Activated CD4-positive, alpha-beta T cell treated with anti-CD3 and anti-CD28 coated beads, Interleukin-2, amount 10 ng/mL, durations not matched to agents 7 days and 5 days (primary cell): ENCODE data around the gene PHF12. TPM values are rescaled to one million over a fixed set of nuclear protein-coding genes. Genes with fewer than 3 reads are reported as not detected.
"Not testable (repeated sequence)": the region's sequence is repeated elsewhere in the genome, so short reads cannot be mapped to it uniquely, and the experiment has no call there.

Source experiments
- CTCF ChIA-PET: fragments of 350-600 bp; sonication (Branson Sonifier 250); formaldehyde crosslinking; loops from one replicate; lab custom pipeline; 2021; ENCODE audit warnings: antibody characterized with exemption; lab: Charles Lee
- POLR2A ChIA-PET: fragments of 350-600 bp; sonication (Branson Sonifier 250); formaldehyde crosslinking; loops from one replicate; lab custom pipeline; 2021; ENCODE audit warnings: antibody characterized with exemption; lab: Charles Lee
- DNase-seq: peaks from one replicate; pipeline ENCODE4 v3.0.0-alpha.2; 2020
- H3K27ac Mint-ChIP-seq: one replicate; pipeline ENCODE4 v1.8.0; 2021; ENCODE audit warnings: mild to moderate bottlenecking, moderate library complexity, mixed read lengths
- H3K27me3 Mint-ChIP-seq: one replicate; pipeline ENCODE4 v1.8.0; 2021; ENCODE audit warnings: mixed read lengths
- H3K36me3 Mint-ChIP-seq: one replicate; pipeline ENCODE4 v1.8.0; 2021; ENCODE audit warnings: low read depth, mixed read lengths
- H3K4me1 Mint-ChIP-seq: one replicate; pipeline ENCODE4 v1.8.0; 2021; ENCODE audit warnings: mixed read lengths
- H3K4me3 Mint-ChIP-seq: one replicate; pipeline ENCODE4 v1.8.0; 2021; ENCODE audit warnings: mild to moderate bottlenecking, moderate library complexity, mixed read lengths
- H3K9me3 Mint-ChIP-seq: one replicate; pipeline ENCODE4 v1.8.0; 2021; ENCODE audit warnings: mixed read lengths
- total RNA-seq, 2 experiments: library from RNA; stranded (reverse); gene quantifications; one replicate each; pipeline ENCODE4 v1.2.3, GENCODE V29; 2021

Gene PHF12
- total RNA-seq, 2 experiments from 2014 or later = 72.3 to 78.1 TPM

- H3K9me3 Mint-ChIP-seq = no peaks in the 10 kb centered on the region
- no peak for DNase-seq
- H3K4me1 Mint-ChIP-seq = peaks cover 8% of the 10 kb centered on the region
- CTCF ChIA-PET = interaction anchor here (2.3 kb wide), 1 partner anchor 11 kb away, joined by 8 read pairs; no protein-coding TSS in a partner anchor
- H3K36me3 Mint-ChIP-seq = peaks cover 52% of the 10 kb centered on the region
- H3K27me3 Mint-ChIP-seq = no peaks in the 10 kb centered on the region
- no peak overlapping the region for H3K4me3 Mint-ChIP-seq
- POLR2A ChIA-PET = interaction anchor here (0.6 kb wide), 1 partner anchor 155 kb away, joined by 5 read pairs; no protein-coding TSS in a partner anchor
- H3K27ac Mint-ChIP-seq = no peak overlapping the region
Observed at GRCh38 chr17:28880572-28880945, 70.8 kb downstream of the PHF12 start.

GRCh38 chr17:28879886-28880571 is 71.3 kb downstream of the PHF12 start:
- H3K4me3 Mint-ChIP-seq = no peak overlapping the region
- POLR2A ChIA-PET = interaction anchor here (0.6 kb wide), 1 partner anchor 155 kb away, joined by 5 read pairs; no protein-coding TSS in a partner anchor
- no peaks in the 10 kb centered on the region for H3K27me3 Mint-ChIP-seq
- DNase-seq = no peak
- CTCF ChIA-PET = interaction anchor here (1.0 to 2.3 kb wide), 7 partner anchors 11 to 153 kb away, joined by 3 to 8 read pairs (median 3); partner anchors contain the start of gene FLOT2
- H3K36me3 Mint-ChIP-seq = peaks cover 48% of the 10 kb centered on the region
- peak overlapping the region; percentile 78 for H3K27ac Mint-ChIP-seq
- H3K4me1 Mint-ChIP-seq = peaks cover 8% of the 10 kb centered on the region
- H3K9me3 Mint-ChIP-seq = no peaks in the 10 kb centered on the region

DNA sequence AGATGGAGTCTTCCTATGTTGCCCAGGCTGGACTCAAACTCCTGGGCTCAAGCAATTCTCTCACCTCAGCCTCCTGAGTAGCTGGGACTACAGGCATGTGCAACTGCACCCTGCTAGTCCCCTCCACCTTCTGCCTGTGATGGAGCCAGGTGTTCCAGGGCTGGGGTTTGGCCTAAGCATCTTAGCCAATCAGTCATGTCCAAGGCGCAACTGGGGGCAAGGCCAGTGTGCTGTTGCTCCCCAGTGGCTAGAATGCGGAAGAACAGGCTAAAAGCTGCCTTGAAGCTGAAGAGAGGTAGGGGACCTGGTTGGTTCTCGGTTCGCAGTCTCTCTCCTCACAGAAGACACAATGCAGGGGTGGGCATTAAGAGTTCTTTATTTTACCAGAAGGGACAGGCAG is 72.3 kb downstream of the PHF12 start:
- no peak overlapping the region for H3K4me3 Mint-ChIP-seq
- DNase-seq = no peak
- peaks cover 40% of the 10 kb centered on the region for H3K36me3 Mint-ChIP-seq
- H3K27ac Mint-ChIP-seq = no peak overlapping the region
- H3K27me3 Mint-ChIP-seq = no peaks in the 10 kb centered on the region
- CTCF ChIA-PET = interaction anchor here (1.0 to 2.3 kb wide), 8 partner anchors 10 to 152 kb away, joined by 3 to 8 read pairs (median 3); partner anchors contain the start of gene FLOT2
- H3K4me1 Mint-ChIP-seq = peaks cover 8% of the 10 kb centered on the region
- no peaks in the 10 kb centered on the region for H3K9me3 Mint-ChIP-seq
- POLR2A ChIA-PET = no interaction called here

DNA sequence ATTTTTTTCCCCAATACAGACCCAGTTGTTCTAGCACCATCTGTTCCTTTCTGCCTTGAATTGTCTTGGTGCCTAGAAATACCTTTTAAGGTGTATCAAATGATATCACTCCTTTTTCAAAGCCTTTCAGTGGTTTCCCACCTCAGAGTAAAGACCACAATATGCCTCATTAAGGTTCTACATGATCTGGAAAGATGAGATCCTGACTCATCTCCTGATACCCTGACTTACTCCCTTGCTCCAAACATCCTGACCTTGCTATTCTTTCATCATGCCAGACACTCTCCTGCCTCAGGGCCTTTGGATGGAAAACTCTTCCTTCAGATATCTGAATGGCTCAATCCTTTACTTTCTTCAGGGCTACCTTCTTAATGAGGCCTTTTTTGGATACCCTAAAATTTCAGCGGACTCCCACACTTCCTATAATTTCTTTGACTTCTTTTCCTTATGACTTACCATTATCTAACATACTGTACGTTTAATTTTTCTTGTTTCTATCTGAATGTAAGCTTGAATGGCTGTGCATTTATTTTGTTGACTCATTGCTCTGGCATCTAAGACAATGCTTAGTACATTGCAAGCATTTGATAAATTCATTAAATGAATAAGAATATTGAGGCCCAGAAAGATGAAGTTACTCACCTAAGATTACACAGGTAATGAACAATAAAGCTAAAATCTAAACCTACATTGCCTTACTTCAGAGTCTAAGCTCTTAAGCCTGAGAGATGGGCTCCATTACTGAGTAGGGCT is 73.0 kb downstream of the PHF12 start:
- Mint-ChIP-seq H3K4me3 (no peak overlapping the region), H3K36me3 (peaks cover 39% of the 10 kb centered on the region), H3K27ac (no peak overlapping the region), H3K4me1 (peaks cover 8% of the 10 kb centered on the region), H3K9me3 (no peaks in the 10 kb centered on the region), H3K27me3 (no peaks in the 10 kb centered on the region)
- POLR2A ChIA-PET = no interaction called here
- no peak for DNase-seq
- CTCF ChIA-PET = interaction anchor here (1.1 to 1.6 kb wide), 5 partner anchors 19 to 152 kb away, joined by 3 to 5 read pairs (median 3); partner anchors contain the start of gene FLOT2

DNA sequence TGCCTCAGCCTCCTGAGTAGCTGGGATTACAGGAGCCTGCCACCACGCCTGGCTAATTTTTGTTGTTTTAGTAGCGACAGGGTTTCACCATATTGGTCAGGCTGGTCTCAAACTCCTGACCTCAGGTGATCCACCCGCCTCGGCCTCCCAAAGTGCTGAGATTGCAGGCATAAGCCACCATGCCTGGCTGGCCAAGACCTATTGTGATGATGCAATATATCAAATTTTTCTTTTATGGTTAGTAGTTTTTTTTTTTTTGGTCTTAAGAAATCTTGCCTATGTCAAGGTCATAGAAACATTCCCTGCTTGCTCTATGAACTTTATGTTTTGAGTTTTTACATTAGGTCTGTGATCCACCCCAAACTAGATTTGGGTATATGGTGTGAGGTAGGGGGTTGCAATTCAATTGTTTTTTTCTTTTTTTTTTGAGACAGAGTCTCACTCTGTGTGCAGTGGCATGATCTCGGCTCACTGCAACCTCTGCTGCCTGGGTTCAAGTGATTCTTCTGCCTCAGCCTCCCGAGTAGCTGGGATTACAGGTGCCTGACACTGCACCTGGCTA is 74.1 kb downstream of the PHF12 start:
- H3K27ac Mint-ChIP-seq, DNase-seq, CTCF ChIA-PET, H3K27me3 Mint-ChIP-seq, H3K9me3 Mint-ChIP-seq, H3K4me1 Mint-ChIP-seq, POLR2A ChIA-PET, H3K4me3 Mint-ChIP-seq: not testable (repeated sequence)
- H3K36me3 Mint-ChIP-seq = peaks cover 29% of the 10 kb centered on the region

GRCh38 chr17:28875848-28876550 is 75.3 kb downstream of the PHF12 start:
- Mint-ChIP-seq H3K27ac (no peak overlapping the region), H3K4me1 (peaks cover 20% of the 10 kb centered on the region), H3K9me3 (no peaks in the 10 kb centered on the region), H3K36me3 (peaks cover 25% of the 10 kb centered on the region), H3K4me3 (no peak overlapping the region), H3K27me3 (no peaks in the 10 kb centered on the region)
- POLR2A ChIA-PET = no interaction called here
- CTCF ChIA-PET = interaction anchor here (0.9 kb wide), 1 partner anchor 150 kb away, joined by 4 read pairs; the partner anchor contains the start of gene TLCD1
- no peak for DNase-seq

DNA sequence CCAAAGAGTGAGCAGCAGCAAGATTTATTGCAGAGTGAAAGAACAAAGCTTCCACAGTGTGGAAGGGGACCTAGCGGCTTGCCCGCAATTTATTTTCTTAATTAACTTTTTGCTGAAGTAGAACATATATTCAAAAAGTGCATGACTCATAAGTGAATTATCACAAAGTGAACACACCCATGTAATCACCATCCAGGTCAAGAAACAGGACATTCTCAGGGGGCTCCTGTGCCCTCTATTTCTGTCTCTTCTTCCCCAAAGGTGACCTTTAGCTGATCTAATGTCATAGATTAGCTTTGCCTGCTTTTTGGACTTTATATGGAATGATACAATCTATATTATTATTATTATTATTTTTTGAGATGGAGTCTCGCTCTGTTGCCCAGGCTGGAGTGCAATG is 76.6 kb downstream of the PHF12 start:
- Mint-ChIP-seq H3K36me3 (peaks cover 15% of the 10 kb centered on the region), H3K9me3 (no peaks in the 10 kb centered on the region), H3K4me1 (peaks cover 21% of the 10 kb centered on the region), H3K27ac (no peak overlapping the region), H3K4me3 (no peak overlapping the region), H3K27me3 (no peaks in the 10 kb centered on the region)
- CTCF ChIA-PET = interaction anchor here (0.7 to 1.2 kb wide), 3 partner anchors 24 to 72 kb away, joined by 3 to 5 read pairs (median 3); no protein-coding TSS in a partner anchor
- DNase-seq = no peak
- POLR2A ChIA-PET = no interaction called here

GRCh38 chr17:28873839-28874238 is 77.5 kb downstream of the PHF12 start:
- H3K36me3 Mint-ChIP-seq = peaks cover 12% of the 10 kb centered on the region

GRCh38 chr17:28871056-28871579 is 80.2 kb downstream of the PHF12 start:
- Mint-ChIP-seq H3K4me3 (no peak overlapping the region), H3K9me3 (no peaks in the 10 kb centered on the region), H3K4me1 (peaks cover 14% of the 10 kb centered on the region), H3K27me3 (no peaks in the 10 kb centered on the region), H3K27ac (peak overlapping the region; percentile 93), H3K36me3 (peaks cover 2% of the 10 kb centered on the region)
- ChIA-PET POLR2A (interaction anchor here (0.6 to 0.7 kb wide), 2 partner anchors 11 to 16 kb away, joined by 3 to 4 read pairs; no protein-coding TSS in a partner anchor), CTCF (interaction anchor here (0.7 to 3.0 kb wide), 12 partner anchors 10 to 633 kb away, joined by 3 to 14 read pairs (median 4); partner anchors contain the start of gene DHRS13)
- peak; percentile 61 for DNase-seq

More at GRCh38 chr17:28873839-28874238, 77.5 kb downstream of the PHF12 start:
- Mint-ChIP-seq H3K27ac (no peak overlapping the region), H3K4me3 (no peak overlapping the region), H3K4me1 (peaks cover 19% of the 10 kb centered on the region), H3K27me3 (no peaks in the 10 kb centered on the region), H3K9me3 (no peaks in the 10 kb centered on the region)
- DNase-seq = no peak
- ChIA-PET POLR2A (no interaction called here), CTCF (no interaction called here)

- H3K9me3 Mint-ChIP-seq = no peaks in the 10 kb centered on the region
- CTCF ChIA-PET = interaction anchor here (0.6 to 1.7 kb wide), 5 partner anchors 57 to 138 kb away, joined by 3 to 5 read pairs (median 3); no protein-coding TSS in a partner anchor
- H3K36me3 Mint-ChIP-seq = peaks cover 2% of the 10 kb centered on the region
- H3K4me3 Mint-ChIP-seq = no peak overlapping the region
- no peaks in the 10 kb centered on the region for H3K27me3 Mint-ChIP-seq
- H3K27ac Mint-ChIP-seq = no peak overlapping the region
- DNase-seq = no peak
- POLR2A ChIA-PET = interaction anchor here (0.8 kb wide), 1 partner anchor 59 kb away, joined by 4 read pairs; no protein-coding TSS in a partner anchor
- peaks cover 22% of the 10 kb centered on the region for H3K4me1 Mint-ChIP-seq
Observed at GRCh38 chr17:28867276-28867675, 84.0 kb downstream of the PHF12 start.

GRCh38 chr17:28865946-28866752 is 85.2 kb downstream of the PHF12 start:
- H3K27ac Mint-ChIP-seq = no peak overlapping the region
- ChIA-PET POLR2A (no interaction called here), CTCF (interaction anchor here (0.7 to 1.7 kb wide), 4 partner anchors 36 to 121 kb away, joined by 3 to 5 read pairs (median 3); no protein-coding TSS in a partner anchor)
- no peaks in the 10 kb centered on the region for H3K9me3 Mint-ChIP-seq
- H3K4me3 Mint-ChIP-seq = no peak overlapping the region
- no peaks in the 10 kb centered on the region for H3K27me3 Mint-ChIP-seq
- DNase-seq = no peak
- H3K36me3 Mint-ChIP-seq = peaks cover 2% of the 10 kb centered on the region
- H3K4me1 Mint-ChIP-seq = peaks cover 11% of the 10 kb centered on the region
